HEK293 (cell line): ENCODE measurements around the gene IGFALS.

ENCODE experiments used
- CTCF ChIA-PET: fragments of 350-600 bp; formaldehyde crosslinking; extraction: SDS; loops from one replicate; lab custom pipeline; 2021; ENCODE audit warnings: antibody characterized with exemption; lab: Yijun Ruan, JAX
- POLR2A ChIA-PET: fragments of 300-600 bp; formaldehyde crosslinking; extraction: SDS; loops from one replicate; lab custom pipeline; 2020; ENCODE audit warnings: antibody characterized with exemption, inconsistent platforms; lab: Yijun Ruan, JAX
- H3K27ac ChIP-seq: fragments of 200-500 bp; sonication (Bioruptor generic); 2 replicates; pipeline ENCODE4 v1.5.1; 2014; ENCODE audit warnings: low read depth, low read length, control low read depth, inconsistent platforms; ENCODE audit errors: extremely low read depth
- H3K36me3 ChIP-seq, 2 experiments: fragments of 200-500 bp in 1 of 2; sonication (Bioruptor generic) in 1 of 2; 1 replicate in 1 of 2; 2 replicates in 1 of 2; pipeline ENCODE4 v1.5.1; 2014 to 2017; ENCODE audit warnings: inconsistent platforms in 2 of 2, low read length in 2 of 2; ENCODE audit not compliant: control insufficient read depth in 2 of 2, insufficient read depth in 1 of 2
- H3K4me1 ChIP-seq: fragments of 200-500 bp; sonication (Bioruptor generic); 2 replicates; pipeline ENCODE4 v1.5.1; 2014; ENCODE audit warnings: mild to moderate bottlenecking, low read length, inconsistent platforms; ENCODE audit not compliant: control insufficient read depth, insufficient read depth
- H3K4me3 ChIP-seq: 2 replicates; pipeline ENCODE4 v1.5.1; 2011; ENCODE audit warnings: low read depth, mild to moderate bottlenecking, control low read depth, low read length, moderate library complexity
- H3K9me3 ChIP-seq: fragments of 200-500 bp; sonication (Bioruptor generic); 2 replicates; pipeline ENCODE4 v1.5.1; 2014; ENCODE audit warnings: low read depth, low read length, inconsistent platforms; ENCODE audit not compliant: control insufficient read depth, insufficient read depth
- INSM2 ChIP-seq: fragments of 450-650 bp; formaldehyde crosslinking; IDR thresholded peaks from 2 replicates; pipeline ENCODE4 v1.5.1; 2016; ENCODE audit warnings: missing biosample characterization, missing genetic modification characterization
- KLF1 ChIP-seq: fragments of 450-650 bp; formaldehyde crosslinking; IDR thresholded peaks from 2 replicates; pipeline ENCODE4 v1.5.1; 2016; ENCODE audit warnings: missing biosample characterization, missing genetic modification characterization
- KLF8 ChIP-seq: fragments of 450-650 bp; formaldehyde crosslinking; IDR thresholded peaks from 2 replicates; pipeline ENCODE4 v1.5.1; 2016; ENCODE audit warnings: missing biosample characterization, missing genetic modification characterization
- ZBTB44 ChIP-seq: fragments of 450-650 bp; IDR thresholded peaks from 2 replicates; pipeline ENCODE4 v1.5.1; 2018; ENCODE audit warnings: missing biosample characterization, mild to moderate bottlenecking, missing genetic modification characterization
- ZBTB7A ChIP-seq: fragments of 450-650 bp; formaldehyde crosslinking; IDR thresholded peaks from 2 replicates; pipeline ENCODE4 v1.5.1; 2016; ENCODE audit warnings: low read depth, missing biosample characterization, missing genetic modification characterization
- ZNF169 ChIP-seq: fragments of 450-650 bp; formaldehyde crosslinking; IDR thresholded peaks from 2 replicates; pipeline ENCODE4 v1.5.1; 2016; ENCODE audit warnings: missing biosample characterization, missing genetic modification characterization
- ZNF23 ChIP-seq: fragments of 450-650 bp; formaldehyde crosslinking; IDR thresholded peaks from 2 replicates; pipeline ENCODE4 v1.5.1; 2016; ENCODE audit warnings: missing biosample characterization, missing genetic modification characterization, borderline replicate concordance
- ZNF311 ChIP-seq: fragments of 450-650 bp; formaldehyde crosslinking; IDR thresholded peaks from 2 replicates; pipeline ENCODE4 v1.5.1; 2017; ENCODE audit warnings: missing biosample characterization, missing genetic modification characterization, borderline replicate concordance
- ZNF37A ChIP-seq: fragments of 450-650 bp; IDR thresholded peaks from 2 replicates; pipeline ENCODE4 v1.5.1; 2018; ENCODE audit warnings: missing biosample characterization, missing genetic modification characterization
- ZNF433 ChIP-seq: fragments of 450-650 bp; formaldehyde crosslinking; IDR thresholded peaks from 2 replicates; pipeline ENCODE4 v1.5.1; 2016; ENCODE audit warnings: missing biosample characterization, missing genetic modification characterization, low read depth
- ZNF513 ChIP-seq: fragments of 450-650 bp; IDR thresholded peaks from 2 replicates; pipeline ENCODE4 v1.5.1; 2018; ENCODE audit warnings: missing biosample characterization, missing genetic modification characterization
- ZNF560 ChIP-seq: fragments of 450-650 bp; formaldehyde crosslinking; IDR thresholded peaks from 2 replicates; pipeline ENCODE4 v1.5.1; 2017; ENCODE audit warnings: missing biosample characterization, missing genetic modification characterization, borderline replicate concordance
- ZNF623 ChIP-seq: fragments of 450-650 bp; formaldehyde crosslinking; IDR thresholded peaks from 2 replicates; pipeline ENCODE4 v1.5.1; 2016; ENCODE audit warnings: missing biosample characterization, missing genetic modification characterization
- ZNF777 ChIP-seq: fragments of 450-650 bp; formaldehyde crosslinking; IDR thresholded peaks from 2 replicates; pipeline ENCODE4 v1.5.1; 2017; ENCODE audit warnings: missing biosample characterization, missing genetic modification characterization, borderline replicate concordance
- ZSCAN4 ChIP-seq: fragments of 450-650 bp; formaldehyde crosslinking; IDR thresholded peaks from 2 replicates; pipeline ENCODE4 v1.5.1; 2017; ENCODE audit warnings: missing biosample characterization, missing genetic modification characterization

Gene IGFALS

GRCh38 chr16:1820096-1820945 lies 26.8 kb upstream of the IGFALS start:
- no peaks in the 10 kb centered on the region for H3K4me1 ChIP-seq
- no peak overlapping the region for H3K27ac ChIP-seq
- peaks cover 0 to 62% of the 10 kb centered on the region in 2 experiments; a peak in 2 of 3 replicates for H3K36me3 ChIP-seq
- H3K9me3 ChIP-seq = no peaks in the 10 kb centered on the region
- ChIA-PET CTCF (no interaction called here), POLR2A (interaction anchor here (1.6 kb wide), 1 partner anchor 27 kb away, joined by 4 read pairs; the partner anchor contains the start of gene IGFALS)
- H3K4me3 ChIP-seq = no peak overlapping the region
- TF ChIP-seq ZNF513 (tag by site-specific recombination) (no peak), ZNF311 (no peak), KLF1 (peak; percentile 100), ZBTB44 (tag by site-specific recombination) (no peak), ZNF777 (tag by site-specific recombination) (no peak), ZNF433 (tag by site-specific recombination) (no peak), ZNF623 (tag by site-specific recombination) (no peak), KLF8 (tag by site-specific recombination) (peak; percentile 36; the same call in 1 of the 2 replicates), INSM2 (tag by site-specific recombination) (no peak), ZNF37A (no peak)
- TF ChIP-seq, all 188 proteins: peak for 2

- H3K4me1 ChIP-seq = no peaks in the 10 kb centered on the region
- no peak overlapping the region for H3K4me3 ChIP-seq
- TF ChIP-seq ZNF560 (no peak), ZSCAN4 (tag by site-specific recombination) (no peak), ZNF23 (no peak), ZNF169 (tag by site-specific recombination) (no peak), ZBTB7A (no peak)
- H3K9me3 ChIP-seq = no peaks in the 10 kb centered on the region
- ChIA-PET CTCF (no interaction called here), POLR2A (interaction anchor here (1.6 kb wide), 1 partner anchor 26 kb away, joined by 4 read pairs; the partner anchor contains the start of gene IGFALS)
- H3K27ac ChIP-seq = no peak overlapping the region
- peaks cover 0 to 67% of the 10 kb centered on the region in 2 experiments; a peak in 2 of 3 replicates for H3K36me3 ChIP-seq
Observed at GRCh38 chr16:1819611-1820010, 26.1 kb upstream of the IGFALS start.
